Peyer's patch (tissue), 4 donors: ENCODE results near the gene HS6ST3.

Source experiments
- CTCF ChIP-seq, 6 experiments: fragments of 450-650 bp in 4 of 6; fragments of 200-600 bp in 2 of 6; sonication (generic) in 1 of 6; IDR thresholded peaks; one replicate each; pipeline ENCODE4 v1.5.1; 2017 to 2019; ENCODE audit warnings: antibody characterized with exemption in 6 of 6, mild to moderate bottlenecking in 3 of 6, moderate library complexity in 1 of 6
- POLR2A ChIP-seq, 2 donors: fragments of 450-650 bp; IDR thresholded peaks; one replicate each; pipeline ENCODE4 v1.5.1; 2017; ENCODE audit warnings: antibody characterized with exemption in 2 of 2, mild to moderate bottlenecking in 2 of 2, moderate library complexity in 2 of 2

GRCh38 chr13:96104516-96104915 lies 14.6 kb downstream of the HS6ST3 start:
- no peak for TF ChIP-seq CTCF (IDR thresholded peaks at IDR 0.05)
- TF ChIP-seq POLR2A (IDR thresholded peaks at IDR 0.05), result no peak
